B cell (primary cell): ENCODE results near the gene CANT1.

Experiments used
- EZH2 ChIP-seq: IDR thresholded peaks from 2 replicates; pipeline ENCODE4 v1.6.1; 2012; ENCODE audit warnings: borderline replicate concordance, low read depth, mild to moderate bottlenecking, moderate library complexity, low read length; ENCODE audit not compliant: insufficient read depth, poor library complexity, severe bottlenecking
- TF ChIP-seq, protein P1 (sequence below): fragments of 200-600 bp; IDR thresholded peaks from one replicate; pipeline ENCODE4 v1.8.0; 2022; ENCODE audit warnings: antibody characterized with exemption, mild to moderate bottlenecking

GRCh38 chr17:78974635-78975591, 34.7 kb downstream of the CANT1 start:
- TF ChIP-seq, protein P1, sequence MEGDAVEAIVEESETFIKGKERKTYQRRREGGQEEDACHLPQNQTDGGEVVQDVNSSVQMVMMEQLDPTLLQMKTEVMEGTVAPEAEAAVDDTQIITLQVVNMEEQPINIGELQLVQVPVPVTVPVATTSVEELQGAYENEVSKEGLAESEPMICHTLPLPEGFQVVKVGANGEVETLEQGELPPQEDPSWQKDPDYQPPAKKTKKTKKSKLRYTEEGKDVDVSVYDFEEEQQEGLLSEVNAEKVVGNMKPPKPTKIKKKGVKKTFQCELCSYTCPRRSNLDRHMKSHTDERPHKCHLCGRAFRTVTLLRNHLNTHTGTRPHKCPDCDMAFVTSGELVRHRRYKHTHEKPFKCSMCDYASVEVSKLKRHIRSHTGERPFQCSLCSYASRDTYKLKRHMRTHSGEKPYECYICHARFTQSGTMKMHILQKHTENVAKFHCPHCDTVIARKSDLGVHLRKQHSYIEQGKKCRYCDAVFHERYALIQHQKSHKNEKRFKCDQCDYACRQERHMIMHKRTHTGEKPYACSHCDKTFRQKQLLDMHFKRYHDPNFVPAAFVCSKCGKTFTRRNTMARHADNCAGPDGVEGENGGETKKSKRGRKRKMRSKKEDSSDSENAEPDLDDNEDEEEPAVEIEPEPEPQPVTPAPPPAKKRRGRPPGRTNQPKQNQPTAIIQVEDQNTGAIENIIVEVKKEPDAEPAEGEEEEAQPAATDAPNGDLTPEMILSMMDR, result no peak
- no peak for TF ChIP-seq EZH2
